Measurements from ENCODE around the gene USH1C. TPM values are rescaled to one million over a fixed set of nuclear protein-coding genes. Genes with fewer than 3 reads are reported as not detected.

Gene USH1C
- total RNA-seq, 1 donor from 2014 or later: 0.24 TPM

DNA sequence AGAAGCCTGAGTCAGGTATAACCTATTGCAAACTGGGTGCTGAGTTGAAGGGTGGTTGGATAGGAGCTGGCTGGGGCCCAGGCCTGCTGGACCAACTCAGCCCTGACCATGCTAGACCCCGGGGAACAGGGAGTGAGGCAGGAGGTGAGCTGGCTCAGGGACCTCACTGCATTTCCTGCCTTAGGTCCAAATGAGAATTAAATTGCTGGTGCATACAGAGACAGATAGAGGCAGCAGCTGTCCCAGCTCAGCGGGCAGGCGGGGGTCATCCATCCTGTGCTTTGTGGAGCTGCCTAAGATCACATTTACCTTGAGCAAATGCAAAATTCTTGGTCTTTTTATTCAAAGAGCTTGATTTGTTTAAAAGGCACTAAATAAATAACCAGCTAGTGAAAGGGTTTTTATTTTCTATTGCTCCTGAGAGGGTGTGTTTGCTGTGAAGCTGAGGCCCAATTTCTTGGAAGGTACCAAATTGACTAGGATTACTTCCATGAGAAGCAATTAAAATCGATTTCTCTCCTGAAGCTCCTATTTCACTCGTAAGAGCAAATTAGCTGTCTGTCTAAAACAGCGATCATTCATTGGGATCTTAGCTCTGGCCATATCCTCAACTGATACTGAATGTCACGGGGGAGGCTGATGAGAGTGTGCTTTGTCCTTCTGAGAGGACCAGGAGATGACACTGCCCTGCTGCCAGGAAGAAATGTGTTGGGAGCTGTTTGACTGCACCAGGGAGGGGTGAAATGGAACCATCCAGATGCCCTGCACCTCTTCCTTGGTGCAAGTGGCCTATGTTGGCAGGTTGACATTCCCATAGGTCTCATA lies 24.9 kb downstream of the USH1C start:
- Mint-ChIP-seq H3K36me3 (no peaks in the 10 kb centered on the region), H3K9me3 (no peaks in the 10 kb centered on the region), H3K27me3 (ENCODE audit: insufficient read depth, low read depth) (peaks cover 3% of the 10 kb centered on the region), H3K27ac (no peak overlapping the region), H3K4me3 (no peak overlapping the region), H3K4me1 (peaks cover 2% of the 10 kb centered on the region)
- H3F3A ChIP-seq (ENCODE audit: low read depth): no peaks in the 10 kb centered on the region
- H4K20me1 ChIP-seq (ENCODE audit: low read depth): no peaks in the 10 kb centered on the region
- DNase-seq (ENCODE audit: low spot score): no peak
- no peak overlapping the region for H3K9ac ChIP-seq
- H3K27ac ChIP-seq: no peak overlapping the region
- no peaks in the 10 kb centered on the region for H3K9me3 ChIP-seq (ENCODE audit: low read depth)
- TF ChIP-seq, protein P1, sequence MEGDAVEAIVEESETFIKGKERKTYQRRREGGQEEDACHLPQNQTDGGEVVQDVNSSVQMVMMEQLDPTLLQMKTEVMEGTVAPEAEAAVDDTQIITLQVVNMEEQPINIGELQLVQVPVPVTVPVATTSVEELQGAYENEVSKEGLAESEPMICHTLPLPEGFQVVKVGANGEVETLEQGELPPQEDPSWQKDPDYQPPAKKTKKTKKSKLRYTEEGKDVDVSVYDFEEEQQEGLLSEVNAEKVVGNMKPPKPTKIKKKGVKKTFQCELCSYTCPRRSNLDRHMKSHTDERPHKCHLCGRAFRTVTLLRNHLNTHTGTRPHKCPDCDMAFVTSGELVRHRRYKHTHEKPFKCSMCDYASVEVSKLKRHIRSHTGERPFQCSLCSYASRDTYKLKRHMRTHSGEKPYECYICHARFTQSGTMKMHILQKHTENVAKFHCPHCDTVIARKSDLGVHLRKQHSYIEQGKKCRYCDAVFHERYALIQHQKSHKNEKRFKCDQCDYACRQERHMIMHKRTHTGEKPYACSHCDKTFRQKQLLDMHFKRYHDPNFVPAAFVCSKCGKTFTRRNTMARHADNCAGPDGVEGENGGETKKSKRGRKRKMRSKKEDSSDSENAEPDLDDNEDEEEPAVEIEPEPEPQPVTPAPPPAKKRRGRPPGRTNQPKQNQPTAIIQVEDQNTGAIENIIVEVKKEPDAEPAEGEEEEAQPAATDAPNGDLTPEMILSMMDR (IDR thresholded peaks at IDR 0.05): no peak
- TF ChIP-seq EZH2phosphoT487 (IDR thresholded peaks at IDR 0.05) (no peak), EZH2 (IDR thresholded peaks at IDR 0.05) (no peak)
- H3K4me1 ChIP-seq: no peaks in the 10 kb centered on the region
- H3K79me2 ChIP-seq (ENCODE audit: low read depth): no peaks in the 10 kb centered on the region
- H2AFZ ChIP-seq (replicated peaks): no peak overlapping the region
- no peak overlapping the region for H3K4me3 ChIP-seq
- H3K36me3 ChIP-seq: no peaks in the 10 kb centered on the region
- H3K27me3 ChIP-seq: no peaks in the 10 kb centered on the region
- no peak overlapping the region for H3K4me2 ChIP-seq

DNA sequence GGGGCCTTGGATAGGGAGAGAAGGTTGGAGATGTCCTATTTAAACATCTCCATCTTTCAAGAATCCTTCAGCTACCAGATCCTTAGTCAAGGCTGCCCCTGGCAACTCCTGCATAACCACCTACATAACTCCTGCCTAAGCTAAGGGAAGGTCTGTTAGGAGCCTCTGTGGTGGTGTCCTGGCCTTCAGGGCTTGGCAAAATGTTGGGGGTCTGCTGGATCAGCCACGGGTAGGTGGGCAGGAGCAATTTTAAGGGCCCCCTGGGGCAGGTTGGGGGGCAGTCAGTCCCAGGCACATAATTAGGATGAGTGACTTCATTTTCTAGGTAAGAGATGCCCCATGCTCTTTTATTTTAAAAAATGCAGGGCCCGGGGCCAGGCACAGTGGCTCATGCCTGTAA lies 25.9 kb downstream of the USH1C start:
- no peak for TF ChIP-seq EZH2 (IDR thresholded peaks at IDR 0.05)
- TF ChIP-seq, protein P1 (IDR thresholded peaks at IDR 0.05): no peak
- H3K36me3 Mint-ChIP-seq: no peaks in the 10 kb centered on the region
- Histone ChIP-seq H3K79me2 (ENCODE audit: low read depth) (no peaks in the 10 kb centered on the region), H4K20me1 (ENCODE audit: low read depth) (no peaks in the 10 kb centered on the region), H3K9me3 (ENCODE audit: low read depth) (no peaks in the 10 kb centered on the region), H3K9ac (no peak overlapping the region), H3K4me3 (no peak overlapping the region), H3K4me1 (no peaks in the 10 kb centered on the region), H3K36me3 (no peaks in the 10 kb centered on the region), H3K27me3 (no peaks in the 10 kb centered on the region), H3F3A (ENCODE audit: low read depth) (no peaks in the 10 kb centered on the region), H3K4me2 (no peak overlapping the region), H3K27ac (no peak overlapping the region), H2AFZ (replicated peaks) (no peak overlapping the region)
- H3K4me1 Mint-ChIP-seq: peaks cover 2% of the 10 kb centered on the region
- H3K27ac Mint-ChIP-seq: no peak overlapping the region
- no peak overlapping the region for H3K4me3 Mint-ChIP-seq
- H3K9me3 Mint-ChIP-seq: no peaks in the 10 kb centered on the region
- H3K27me3 Mint-ChIP-seq (ENCODE audit: insufficient read depth, low read depth): peaks cover 3% of the 10 kb centered on the region
- DNase-seq (ENCODE audit: low spot score): no peak

DNA sequence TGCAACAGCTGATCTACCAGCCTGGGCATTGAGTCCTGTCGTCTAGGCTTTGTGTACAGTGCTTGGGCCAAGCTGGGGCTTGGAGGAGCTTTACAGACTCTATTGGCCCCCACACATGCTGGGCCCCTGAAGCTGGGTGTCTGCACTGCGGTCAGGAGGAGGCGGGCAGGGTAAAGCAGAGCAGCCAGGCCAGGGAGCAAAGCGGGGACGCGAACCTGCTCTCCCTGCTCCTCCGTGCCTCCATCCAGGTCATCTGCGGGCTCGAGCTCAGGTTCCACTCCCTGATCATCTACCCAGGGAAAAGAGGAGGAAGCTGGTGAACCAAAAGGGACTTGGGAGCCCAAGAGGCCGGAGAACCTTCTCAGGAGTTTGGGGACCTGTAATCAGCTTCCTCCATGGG lies 27.0 kb downstream of the USH1C start:
- Histone ChIP-seq H4K20me1 (ENCODE audit: low read depth) (no peaks in the 10 kb centered on the region), H3K36me3 (no peaks in the 10 kb centered on the region), H3K4me3 (no peak overlapping the region), H3F3A (ENCODE audit: low read depth) (no peaks in the 10 kb centered on the region), H3K9me3 (ENCODE audit: low read depth) (no peaks in the 10 kb centered on the region), H3K27ac (no peak overlapping the region), H3K27me3 (no peaks in the 10 kb centered on the region), H2AFZ (replicated peaks) (no peak overlapping the region), H3K4me1 (no peaks in the 10 kb centered on the region), H3K9ac (no peak overlapping the region), H3K79me2 (ENCODE audit: low read depth) (no peaks in the 10 kb centered on the region), H3K4me2 (no peak overlapping the region)
- Mint-ChIP-seq H3K9me3 (no peaks in the 10 kb centered on the region), H3K36me3 (no peaks in the 10 kb centered on the region), H3K4me1 (peaks cover 7% of the 10 kb centered on the region), H3K27ac (no peak overlapping the region), H3K27me3 (ENCODE audit: insufficient read depth, low read depth) (peaks cover 6% of the 10 kb centered on the region), H3K4me3 (no peak overlapping the region)
- DNase-seq (ENCODE audit: low spot score): no peak
- TF ChIP-seq, protein P1 (IDR thresholded peaks at IDR 0.05): no peak
- TF ChIP-seq EZH2 (IDR thresholded peaks at IDR 0.05) (no peak), EZH2phosphoT487 (IDR thresholded peaks at IDR 0.05) (no peak)

All from neural progenitor cell (in vitro differentiated cells).